ENCODE measurements around the gene EPHB1.

GRCh38 chr3:135226057-135226456 lies 431.0 kb downstream of the EPHB1 start:
- TF ChIP-seq MAX (IDR thresholded peaks at IDR 0.05) (no peak), CTCF (IDR thresholded peaks at IDR 0.05; ENCODE audit: low read depth, low read length, missing input control) (no peak), REST (IDR thresholded peaks at IDR 0.05) (no peak), JUND (IDR thresholded peaks at IDR 0.05) (no peak), ATF3 (IDR thresholded peaks at IDR 0.05) (no peak), TAF1 (conservative IDR thresholded peaks at IDR 0.05) (no peak), ZBTB33 (IDR thresholded peaks at IDR 0.05) (no peak), NR2F2 (IDR thresholded peaks at IDR 0.05) (no peak), FOXA2 (IDR thresholded peaks at IDR 0.05) (no peak), GABPA (IDR thresholded peaks at IDR 0.05 in 1 of 2, conservative IDR thresholded peaks at IDR 0.05 in 1 of 2) (no peak), YY1 (IDR thresholded peaks at IDR 0.05) (no peak), SP1 (IDR thresholded peaks at IDR 0.05) (no peak), RXRA (IDR thresholded peaks at IDR 0.05) (no peak)
